Transverse colon (tissue), 4 donors: Measurements from ENCODE around the gene NFS1.

ENCODE experiments used
- CTCF ChIP-seq, 5 experiments: fragments of 200-600 bp in 3 of 5; fragments of 450-650 bp in 2 of 5; sonication (generic) in 3 of 5; IDR thresholded peaks; 1 replicate in 2 of 5; 2 replicates in 3 of 5; pipeline ENCODE4 v1.5.1; 2016 to 2017; ENCODE audit warnings: antibody characterized with exemption in 5 of 5, inconsistent platforms in 3 of 5, mild to moderate bottlenecking in 2 of 5, moderate library complexity in 1 of 5
- EP300 ChIP-seq: sonication (generic); formaldehyde crosslinking; IDR thresholded peaks from one replicate; pipeline ENCODE4 v1.6.1; 2017; ENCODE audit warnings: antibody characterized with exemption, low read depth
- POLR2A ChIP-seq: fragments of 450-650 bp; IDR thresholded peaks from one replicate; pipeline ENCODE4 v1.6.1; 2016; ENCODE audit warnings: antibody characterized with exemption, mild to moderate bottlenecking, moderate library complexity
- POLR2AphosphoS5 ChIP-seq, 3 donors: sonication (generic); formaldehyde crosslinking; IDR thresholded peaks; one replicate each; pipeline ENCODE4 v1.6.1; 2016; ENCODE audit warnings: antibody characterized with exemption in 3 of 3

- TF ChIP-seq CTCF (IDR thresholded peaks at IDR 0.05), result no peak
- TF ChIP-seq POLR2A, result no peak
- TF ChIP-seq POLR2AphosphoS5 (IDR thresholded peaks at IDR 0.05), result peak in 1 of 3 donors; percentile 5
- TF ChIP-seq EP300, result no peak
These were observed 10.1 kb upstream of the NFS1 start for GRCh38 chr20:35709259-35709658.
